Loucy (cell line): ENCODE measurements around the gene CXCR5.

Source experiments
- EZH2phosphoT487 ChIP-seq: fragments of 200-600 bp; IDR thresholded peaks from 2 replicates; pipeline ENCODE4 v1.6.1; 2018; ENCODE audit warnings: antibody characterized with exemption, mild to moderate bottlenecking, moderate library complexity, borderline replicate concordance
- TF ChIP-seq, protein P1 (sequence below): fragments of 200-600 bp; sonication (generic); conservative IDR thresholded peaks from 2 replicates; pipeline ENCODE4 v1.5.1; 2014; ENCODE audit warnings: mild to moderate bottlenecking, antibody characterized with exemption, low read length

DNA sequence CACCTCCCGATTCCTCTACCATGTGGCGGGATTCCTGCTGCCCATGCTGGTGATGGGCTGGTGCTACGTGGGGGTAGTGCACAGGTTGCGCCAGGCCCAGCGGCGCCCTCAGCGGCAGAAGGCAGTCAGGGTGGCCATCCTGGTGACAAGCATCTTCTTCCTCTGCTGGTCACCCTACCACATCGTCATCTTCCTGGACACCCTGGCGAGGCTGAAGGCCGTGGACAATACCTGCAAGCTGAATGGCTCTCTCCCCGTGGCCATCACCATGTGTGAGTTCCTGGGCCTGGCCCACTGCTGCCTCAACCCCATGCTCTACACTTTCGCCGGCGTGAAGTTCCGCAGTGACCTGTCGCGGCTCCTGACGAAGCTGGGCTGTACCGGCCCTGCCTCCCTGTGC lies 10.5 kb downstream of the CXCR5 start:
- TF ChIP-seq, protein P1, sequence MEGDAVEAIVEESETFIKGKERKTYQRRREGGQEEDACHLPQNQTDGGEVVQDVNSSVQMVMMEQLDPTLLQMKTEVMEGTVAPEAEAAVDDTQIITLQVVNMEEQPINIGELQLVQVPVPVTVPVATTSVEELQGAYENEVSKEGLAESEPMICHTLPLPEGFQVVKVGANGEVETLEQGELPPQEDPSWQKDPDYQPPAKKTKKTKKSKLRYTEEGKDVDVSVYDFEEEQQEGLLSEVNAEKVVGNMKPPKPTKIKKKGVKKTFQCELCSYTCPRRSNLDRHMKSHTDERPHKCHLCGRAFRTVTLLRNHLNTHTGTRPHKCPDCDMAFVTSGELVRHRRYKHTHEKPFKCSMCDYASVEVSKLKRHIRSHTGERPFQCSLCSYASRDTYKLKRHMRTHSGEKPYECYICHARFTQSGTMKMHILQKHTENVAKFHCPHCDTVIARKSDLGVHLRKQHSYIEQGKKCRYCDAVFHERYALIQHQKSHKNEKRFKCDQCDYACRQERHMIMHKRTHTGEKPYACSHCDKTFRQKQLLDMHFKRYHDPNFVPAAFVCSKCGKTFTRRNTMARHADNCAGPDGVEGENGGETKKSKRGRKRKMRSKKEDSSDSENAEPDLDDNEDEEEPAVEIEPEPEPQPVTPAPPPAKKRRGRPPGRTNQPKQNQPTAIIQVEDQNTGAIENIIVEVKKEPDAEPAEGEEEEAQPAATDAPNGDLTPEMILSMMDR, result no peak
- no peak for TF ChIP-seq EZH2phosphoT487
